Measurements from ENCODE around the gene CDC42BPA.
"Not testable (repeated sequence)": the region's sequence is repeated elsewhere in the genome, so short reads cannot be mapped to it uniquely, and the experiment has no call there.

The CDC42BPA gene

DNA sequence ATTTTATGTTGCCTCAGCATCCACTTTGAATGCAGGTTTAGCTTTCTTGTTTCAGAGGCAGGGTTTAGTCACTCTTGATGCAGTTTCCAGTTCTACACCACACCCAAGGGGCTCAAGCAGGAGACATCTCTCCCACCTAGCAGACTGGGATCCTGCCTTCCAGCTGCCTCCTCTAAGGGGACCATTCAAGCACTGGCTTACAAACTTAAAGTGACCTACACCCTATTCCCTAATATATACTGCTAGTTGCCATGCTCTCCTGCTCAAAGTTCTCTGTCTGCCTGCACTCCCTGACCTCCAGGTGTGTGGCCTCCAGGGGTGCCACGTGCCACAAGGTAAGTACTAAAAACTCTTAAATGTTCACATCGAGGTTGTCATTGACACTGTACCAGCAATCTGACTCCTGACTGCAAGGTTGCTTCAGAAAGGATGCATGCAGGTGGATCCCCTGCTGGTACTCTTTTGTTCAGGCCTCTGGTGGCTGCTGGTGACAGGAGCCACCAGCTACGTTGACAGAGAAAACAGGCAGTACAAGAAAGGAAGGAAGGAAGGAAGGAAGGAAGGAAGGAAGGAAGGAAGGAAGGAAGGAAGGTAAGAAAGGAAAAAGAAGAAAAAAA is 192.3 kb downstream of the CDC42BPA start:
- DNase-seq (ENCODE audit: low spot score) = no peak

DNA sequence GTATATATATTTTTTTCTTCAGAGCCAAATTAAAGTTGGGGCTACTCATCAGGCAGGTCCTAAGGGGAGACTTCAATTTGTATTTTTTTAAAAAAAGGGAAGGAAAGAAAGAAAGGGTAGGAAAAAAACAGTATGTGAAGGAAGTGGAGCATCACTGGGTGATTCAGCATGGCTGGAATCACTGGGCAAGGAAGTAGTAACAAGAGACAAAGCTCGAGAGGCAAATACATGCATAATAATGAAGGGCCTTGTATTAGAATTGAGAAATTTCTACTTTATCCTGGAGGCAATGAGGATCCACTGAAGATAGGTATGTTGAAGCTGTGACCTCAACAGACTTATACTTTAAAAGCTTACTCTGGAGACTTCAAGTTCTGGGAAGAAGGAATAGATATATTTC is 193.8 kb downstream of the CDC42BPA start:
- DNase-seq (ENCODE audit: low spot score) = no peak

DNA sequence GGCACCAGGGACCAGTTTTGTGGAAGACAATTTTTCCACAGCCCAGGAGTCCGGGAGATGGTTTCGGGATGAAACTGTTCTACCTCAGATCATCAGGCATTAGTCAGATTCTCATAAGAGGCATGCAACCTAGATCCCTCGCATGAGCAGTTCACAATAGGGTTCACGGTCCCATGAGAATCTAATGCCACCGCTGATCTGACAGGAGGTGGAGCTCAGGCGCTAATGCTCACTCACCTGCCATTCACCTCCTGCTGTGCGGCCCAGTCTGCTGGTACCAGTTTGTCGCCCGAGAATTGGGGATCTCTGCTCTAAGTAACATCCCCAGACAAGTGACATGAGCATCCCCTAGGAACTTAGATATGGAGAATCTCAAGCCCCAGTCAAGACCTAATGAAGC is 197.5 kb downstream of the CDC42BPA start:
- no peak for DNase-seq (ENCODE audit: low spot score)

DNA sequence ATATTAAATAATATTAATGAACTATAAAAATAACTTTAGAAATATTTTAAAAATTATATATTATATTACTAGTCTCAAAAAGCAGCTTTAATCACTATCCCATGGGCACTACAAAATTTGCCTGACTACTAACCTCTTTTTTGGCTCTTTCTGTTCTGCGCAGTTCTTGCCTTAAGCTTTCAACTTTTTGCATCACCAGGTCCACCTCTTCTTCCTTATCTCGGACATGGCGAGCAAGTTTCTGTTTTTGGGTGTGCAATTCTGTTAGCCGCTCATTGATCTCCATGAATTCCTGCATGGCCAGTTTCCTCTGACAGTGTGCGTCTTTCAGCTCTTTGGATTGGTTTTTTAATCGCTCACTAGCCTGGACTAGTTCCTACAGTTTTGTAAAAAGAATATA is 205.8 kb downstream of the CDC42BPA start:
- DNase-seq (ENCODE audit: low spot score) = no peak

DNA sequence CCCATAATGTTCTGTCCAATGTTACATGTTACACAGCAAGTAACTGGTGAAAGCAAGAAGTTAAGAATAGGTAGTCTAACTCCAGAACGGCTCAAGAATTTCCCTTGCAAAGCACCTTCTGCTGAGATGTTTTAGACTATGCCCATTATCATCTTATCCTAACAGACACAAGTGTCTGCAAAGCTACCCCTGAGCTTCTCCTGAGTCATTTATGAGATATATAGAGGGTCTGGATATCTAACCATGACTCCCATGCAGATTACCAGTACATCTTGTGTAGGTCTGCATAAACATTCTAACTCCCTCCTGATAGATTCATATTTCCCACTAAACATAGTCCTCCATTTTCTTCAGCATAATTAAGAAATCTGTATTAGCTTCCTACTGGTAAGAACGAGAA is 206.5 kb downstream of the CDC42BPA start:
- DNase-seq (ENCODE audit: low spot score) = no peak

DNA sequence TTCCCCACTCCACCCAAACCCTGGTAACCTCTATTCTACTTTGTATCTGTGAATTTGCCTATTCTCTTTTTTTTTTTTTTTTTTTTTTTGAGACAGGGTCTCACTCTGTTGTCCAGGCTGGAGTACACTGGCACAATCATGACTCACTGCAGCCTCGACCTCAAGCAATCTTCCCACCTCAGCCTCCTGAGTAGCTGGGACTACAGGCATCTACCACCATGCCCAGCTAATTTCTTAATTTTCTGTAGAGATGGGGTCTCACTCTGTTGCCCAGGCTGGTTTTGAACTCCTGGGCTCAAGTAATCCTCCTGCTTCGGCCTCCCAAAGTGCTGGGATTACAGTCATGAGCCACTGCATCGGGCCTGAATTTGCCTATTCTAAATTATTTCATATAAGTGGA is 213.0 kb downstream of the CDC42BPA start:
- DNase-seq (ENCODE audit: low spot score) = not testable (repeated sequence)

DNA sequence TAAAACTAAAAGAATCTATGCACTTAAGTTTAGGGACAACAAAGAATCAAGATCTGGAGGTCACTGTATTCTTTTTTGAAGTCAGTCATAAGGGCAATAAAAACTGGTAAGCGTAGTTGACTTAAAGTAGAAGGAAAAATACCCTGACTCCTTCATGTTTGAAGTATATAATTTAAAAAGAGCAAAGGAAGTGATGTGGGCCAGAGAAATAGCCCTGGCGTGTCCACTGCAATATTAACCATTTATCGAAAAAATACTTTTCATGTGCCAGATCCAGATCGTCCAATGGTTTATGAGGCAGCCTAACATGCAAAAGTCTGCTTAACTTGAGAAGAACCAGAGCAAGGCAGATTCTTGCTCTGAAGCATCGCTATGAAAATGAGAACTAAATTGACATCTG is 216.2 kb downstream of the CDC42BPA start:
- DNase-seq (ENCODE audit: low spot score) = no peak

DNA sequence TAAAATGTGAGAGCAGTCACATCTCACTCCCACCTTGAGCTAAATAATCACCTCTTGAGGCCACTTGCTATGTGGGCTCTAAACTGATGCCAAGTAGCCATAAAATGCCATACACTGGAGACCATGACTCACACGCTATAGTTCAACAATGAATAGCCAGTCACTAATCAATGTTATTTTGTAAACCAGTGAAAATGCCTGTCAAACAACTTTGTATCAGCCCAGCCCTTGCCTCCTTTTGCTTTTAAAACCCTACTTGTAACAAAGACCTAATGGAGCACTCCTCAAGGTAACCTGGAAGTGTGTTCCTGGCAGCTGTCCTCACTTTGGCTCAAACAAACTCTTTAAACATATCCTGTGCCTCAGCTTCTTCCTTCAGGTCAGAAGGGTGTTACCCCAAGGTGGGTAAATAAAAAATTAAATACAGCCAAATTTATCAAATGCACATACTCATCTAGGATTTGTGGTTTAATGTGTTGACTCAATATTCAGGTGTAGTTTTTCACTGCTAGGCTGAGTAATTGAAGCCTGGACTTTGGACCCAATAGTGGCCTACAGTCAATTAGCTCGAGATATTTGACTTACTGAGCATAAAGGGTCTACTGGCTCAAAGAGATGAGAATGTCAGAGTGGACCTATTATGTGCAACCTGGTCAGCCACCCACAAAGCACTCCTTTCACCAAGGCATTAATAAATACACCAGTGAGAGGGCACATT is 223.9 kb downstream of the CDC42BPA start:
- DNase-seq (ENCODE audit: low spot score) = no peak

DNA sequence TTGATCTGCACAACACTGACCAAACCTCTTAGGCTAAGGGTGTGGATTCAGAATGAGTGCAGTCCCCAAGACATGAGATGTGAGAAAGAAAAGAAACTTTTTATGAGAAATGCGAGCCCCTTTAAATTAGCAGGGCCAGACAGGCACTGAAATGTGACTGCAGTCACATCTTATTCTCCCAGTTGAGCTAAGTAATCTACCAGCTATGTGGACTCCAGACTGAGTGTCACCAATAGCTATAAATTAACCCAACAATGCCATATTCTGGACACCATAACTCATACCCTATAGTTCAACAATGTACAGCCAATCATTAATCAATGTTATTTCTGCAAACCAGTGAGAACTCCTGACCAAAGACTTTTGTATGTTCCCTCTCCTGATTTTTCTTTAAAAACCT is 225.0 kb downstream of the CDC42BPA start:
- no peak for DNase-seq (ENCODE audit: low spot score)

DNA sequence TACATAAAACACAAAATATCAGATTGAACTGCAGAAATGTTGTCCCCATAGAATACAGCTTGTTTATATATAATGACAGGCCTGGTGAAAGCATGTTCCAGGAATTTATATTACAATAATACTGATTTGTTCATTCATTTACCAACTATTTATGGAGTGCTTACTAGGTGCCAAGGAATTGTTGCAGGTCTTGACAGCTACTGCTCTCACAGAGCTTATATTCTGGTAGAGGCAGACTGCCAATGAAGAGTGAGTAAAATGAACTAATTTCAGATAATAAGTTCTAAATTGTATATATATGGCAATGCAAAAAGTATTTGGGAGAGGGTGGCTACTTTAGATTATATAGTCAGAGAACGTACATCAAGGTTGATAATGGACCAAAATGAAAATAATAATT is 226.2 kb downstream of the CDC42BPA start:
- DNase-seq (ENCODE audit: low spot score) = no peak

DNA sequence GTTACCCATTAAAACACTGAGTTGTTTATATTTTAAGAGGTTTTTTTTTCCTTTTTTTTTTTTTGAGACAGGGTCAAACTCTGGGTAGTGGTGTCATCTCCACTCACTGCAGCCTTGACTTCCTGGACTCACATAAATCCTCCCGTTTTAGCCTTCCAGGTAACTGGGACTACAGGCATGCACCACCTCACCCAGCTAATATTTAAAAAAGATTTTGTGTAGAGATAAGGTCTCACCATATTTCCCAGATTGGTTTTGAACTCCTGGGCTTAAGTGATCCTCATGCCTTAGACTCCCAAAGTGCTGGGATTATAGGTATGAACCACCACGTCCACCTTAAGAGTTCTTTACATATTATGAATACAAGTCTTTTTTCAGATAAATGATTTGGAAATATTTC is 231.7 kb downstream of the CDC42BPA start:
- no peak for DNase-seq (ENCODE audit: low spot score)

DNA sequence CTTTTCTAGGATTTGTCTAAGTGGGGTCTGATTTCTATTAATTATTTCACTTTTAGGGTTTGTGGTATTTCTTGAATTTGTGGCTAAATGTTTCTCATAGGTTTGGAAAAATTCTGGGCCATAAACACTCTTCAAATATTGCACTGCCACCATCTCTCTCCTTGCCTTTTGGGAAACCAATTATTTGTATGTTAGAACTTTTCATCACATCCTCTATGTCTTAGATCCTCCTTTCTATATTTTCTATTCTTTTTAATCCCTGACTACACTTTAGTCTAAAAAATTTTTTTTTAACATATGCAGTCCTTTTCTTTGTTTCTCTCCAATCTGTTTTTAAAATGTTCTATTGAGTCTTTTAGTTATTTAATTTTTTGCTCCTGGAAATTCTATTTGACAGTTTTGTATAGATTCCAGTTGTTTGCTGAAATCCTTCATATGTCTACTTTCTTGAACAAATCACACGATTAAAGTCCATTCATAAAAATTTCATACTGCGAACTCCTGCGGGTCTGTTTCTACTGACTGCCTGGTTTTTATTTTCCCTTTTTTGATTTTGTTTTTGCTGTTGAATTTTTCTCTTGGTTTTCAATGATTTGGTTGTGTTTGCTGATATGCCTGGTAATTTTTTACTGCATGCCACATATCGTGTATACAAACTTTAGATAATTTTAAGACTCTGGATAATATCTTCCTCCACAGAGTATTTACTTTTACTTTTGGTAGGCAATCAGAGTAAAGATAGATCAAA is 235.1 kb downstream of the CDC42BPA start:
- no peak for DNase-seq (ENCODE audit: low spot score)

DNA sequence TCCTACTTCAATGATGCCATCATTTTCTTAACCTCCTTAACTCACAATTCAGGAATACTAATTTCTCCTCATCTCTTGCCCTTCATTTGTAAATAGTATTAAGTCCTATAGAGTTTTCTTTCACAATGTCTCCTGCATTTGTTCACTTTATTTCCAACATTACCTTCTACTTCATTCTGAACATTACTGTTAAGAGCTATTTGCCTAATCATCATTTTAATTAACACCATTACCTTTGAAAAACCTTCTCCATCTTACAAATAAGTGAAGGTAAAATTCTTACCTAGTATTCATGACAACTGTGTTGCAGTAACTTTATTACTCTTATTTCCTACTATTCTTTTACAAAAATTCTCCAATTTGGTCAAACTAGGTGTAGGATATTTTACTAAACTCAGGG is 240.5 kb downstream of the CDC42BPA start:
- DNase-seq (ENCODE audit: low spot score) = no peak

DNA sequence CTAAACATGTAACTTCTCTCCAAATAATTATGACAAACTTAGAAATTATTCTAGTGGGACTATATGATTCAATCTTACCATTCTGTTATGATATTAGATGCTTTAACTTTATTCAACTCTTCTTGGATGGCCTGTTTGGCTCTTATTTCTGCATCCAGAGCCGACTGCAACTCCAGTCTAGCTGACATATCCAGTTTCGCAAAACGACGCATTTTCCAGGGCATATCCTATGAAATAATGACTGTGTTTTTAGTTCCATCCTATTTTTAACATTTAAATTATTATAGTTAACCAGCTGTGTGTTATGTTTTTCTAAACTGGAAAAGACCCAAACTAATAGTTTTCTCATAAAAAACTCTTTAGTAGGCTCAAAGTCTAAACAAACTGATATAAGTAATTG is 244.5 kb downstream of the CDC42BPA start:
- no peak for DNase-seq (ENCODE audit: low spot score)

DNA sequence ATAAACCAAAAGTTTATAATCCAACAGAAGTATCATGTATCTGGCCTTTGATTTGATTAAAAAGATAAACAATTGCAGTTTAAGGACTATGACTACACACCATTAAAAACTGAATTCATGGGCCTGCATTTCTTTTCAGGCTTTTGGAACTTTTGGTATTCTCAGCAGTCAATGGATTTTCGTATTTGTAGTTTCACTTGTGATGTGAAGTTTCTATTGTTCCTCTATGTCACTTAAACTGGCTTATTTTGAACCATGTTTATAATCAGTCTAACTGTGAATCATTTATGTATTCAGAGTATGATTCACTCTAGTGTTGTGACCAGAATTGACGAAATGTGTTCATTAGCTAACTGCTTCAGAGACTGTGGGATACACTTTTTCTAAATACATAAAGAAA is 245.3 kb downstream of the CDC42BPA start:
- DNase-seq (ENCODE audit: low spot score) = no peak

DNA sequence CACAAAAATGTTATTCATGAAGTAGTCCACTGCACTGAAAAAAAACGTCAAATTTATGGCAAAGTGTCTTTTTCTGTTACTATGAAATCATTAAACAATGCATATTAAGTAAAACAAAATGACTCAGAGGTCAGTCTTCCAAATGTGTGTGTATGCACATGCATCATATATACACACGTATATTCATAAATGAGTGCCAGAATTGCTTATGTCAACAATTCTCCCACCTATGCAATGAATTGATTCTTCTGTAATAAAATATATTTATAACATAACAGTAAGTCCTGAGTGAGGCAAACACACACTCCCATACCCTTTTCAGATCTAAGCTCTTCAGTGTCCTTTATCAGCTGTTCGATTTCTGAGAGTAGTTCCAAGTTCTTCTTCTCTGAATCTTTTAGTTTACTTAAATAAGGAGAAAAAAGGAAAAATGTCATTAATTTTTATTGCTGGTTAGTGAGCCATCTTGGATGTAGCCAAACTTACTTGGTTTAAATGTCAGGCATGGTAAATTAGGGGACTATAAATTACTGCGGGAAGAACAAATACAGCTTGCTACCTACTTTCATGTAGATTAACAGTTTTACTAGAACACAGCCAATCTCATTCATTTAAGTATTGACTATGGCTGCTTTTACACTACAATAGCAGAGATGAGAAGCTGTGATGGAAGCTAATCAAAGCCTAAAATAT is 246.3 kb downstream of the CDC42BPA start:
- DNase-seq (ENCODE audit: low spot score) = no peak

DNA sequence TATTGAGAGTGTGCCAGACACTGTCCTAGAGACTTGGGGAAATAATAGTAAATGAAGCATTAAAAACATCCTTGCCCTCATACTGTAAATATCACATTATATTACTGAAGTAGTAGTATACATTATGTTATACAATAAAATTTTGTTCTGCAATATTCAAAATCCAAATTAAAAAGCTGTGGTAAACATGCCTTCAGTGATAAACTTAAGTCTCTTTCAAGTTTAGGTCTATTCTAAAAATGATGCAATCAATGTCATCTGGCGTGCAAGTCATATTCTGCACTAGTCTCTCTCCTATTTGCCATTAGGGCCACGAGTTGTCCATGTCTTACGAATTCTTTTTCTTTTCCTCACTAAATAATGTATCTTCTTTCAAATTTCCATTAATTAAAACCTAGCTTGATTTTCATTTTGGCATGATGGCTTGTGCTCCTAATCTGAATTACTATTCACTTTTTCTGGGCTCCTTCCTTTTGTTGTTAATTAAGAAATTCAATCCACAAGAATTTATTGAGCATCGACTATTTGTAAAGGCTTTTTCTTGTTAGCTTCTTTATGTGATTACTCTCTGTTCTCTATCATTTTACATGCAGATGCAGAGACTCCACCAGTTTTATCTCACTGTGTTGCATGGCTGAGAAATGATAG is 247.5 kb downstream of the CDC42BPA start:
- DNase-seq (ENCODE audit: low spot score) = no peak

DNA sequence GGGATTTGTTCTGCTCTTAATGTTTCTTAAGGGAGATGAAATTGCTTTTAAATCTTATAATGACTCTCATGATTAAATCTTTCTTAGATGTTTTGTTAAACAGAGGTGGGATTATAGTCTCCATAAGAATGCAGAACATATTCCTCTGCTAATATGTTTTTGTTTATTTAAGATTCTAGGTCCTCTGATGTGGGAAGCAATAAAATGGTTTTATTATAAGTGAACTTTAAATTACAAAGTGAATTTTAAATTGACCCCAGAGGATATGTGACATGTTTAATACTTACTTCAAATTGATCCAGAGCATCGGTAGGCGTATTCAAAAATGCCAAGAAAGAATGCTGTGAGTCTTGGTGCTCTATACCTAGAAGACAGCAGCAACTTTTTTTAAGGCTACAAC is 248.8 kb downstream of the CDC42BPA start:
- no peak for DNase-seq (ENCODE audit: low spot score)

DNA sequence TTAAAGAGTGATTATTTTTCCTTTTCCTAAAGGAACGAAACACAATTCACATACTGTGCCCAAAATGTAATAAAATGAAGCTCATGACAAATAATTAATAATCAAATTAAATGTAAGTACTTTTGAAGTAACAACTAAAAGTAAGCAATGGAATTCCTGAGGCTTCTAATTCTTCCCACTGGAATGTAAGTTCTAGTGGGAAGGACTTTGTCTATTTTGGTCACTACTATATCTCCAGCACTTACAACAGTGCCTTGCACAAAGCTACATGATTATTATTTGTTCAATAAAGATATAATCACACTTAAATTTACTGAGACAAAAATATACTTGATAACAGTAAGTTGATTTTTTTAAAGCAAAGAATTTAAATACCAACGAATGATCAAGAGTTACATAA is 249.4 kb downstream of the CDC42BPA start:
- DNase-seq (ENCODE audit: low spot score) = no peak

DNA sequence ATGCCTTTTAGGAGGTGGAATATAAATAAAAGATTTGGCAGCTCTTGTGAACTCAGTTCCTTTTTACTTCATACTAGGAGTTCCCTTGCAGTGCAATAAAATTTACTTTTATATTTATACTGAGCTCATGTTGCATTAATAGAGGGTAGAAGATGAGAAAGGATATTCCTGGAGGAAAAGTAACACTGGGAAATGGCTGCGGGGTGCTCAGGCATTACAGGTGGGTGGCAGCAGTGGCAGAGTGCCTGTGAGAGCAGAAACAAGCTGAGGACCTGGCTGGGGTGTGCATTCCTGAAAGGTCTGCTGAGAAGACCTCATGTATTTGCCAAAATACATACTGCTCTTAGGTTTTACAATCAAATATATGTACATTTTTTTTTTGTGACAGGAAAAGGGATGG is 251.3 kb downstream of the CDC42BPA start:
- peak; percentile 2 for DNase-seq (ENCODE audit: low spot score)

DNA sequence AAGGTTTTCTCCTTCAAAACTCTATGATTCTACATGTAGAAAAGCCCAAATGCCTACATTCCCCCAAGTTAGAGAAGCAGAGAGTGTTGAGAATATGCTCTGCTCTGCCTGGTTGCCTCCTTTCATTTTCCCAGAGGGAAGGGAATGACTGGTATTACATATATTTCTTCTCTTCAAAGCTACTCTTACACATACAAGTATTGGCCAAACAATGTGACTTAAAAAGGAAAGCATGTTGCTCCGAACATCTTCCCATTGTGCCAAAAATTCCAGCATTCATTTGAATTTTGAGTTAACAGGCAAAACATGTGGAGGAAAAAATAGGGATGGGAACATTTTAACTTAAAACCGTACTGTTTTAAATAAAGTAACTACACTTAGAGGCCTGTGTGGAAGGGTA is 253.0 kb downstream of the CDC42BPA start:
- no peak for DNase-seq (ENCODE audit: low spot score)

DNA sequence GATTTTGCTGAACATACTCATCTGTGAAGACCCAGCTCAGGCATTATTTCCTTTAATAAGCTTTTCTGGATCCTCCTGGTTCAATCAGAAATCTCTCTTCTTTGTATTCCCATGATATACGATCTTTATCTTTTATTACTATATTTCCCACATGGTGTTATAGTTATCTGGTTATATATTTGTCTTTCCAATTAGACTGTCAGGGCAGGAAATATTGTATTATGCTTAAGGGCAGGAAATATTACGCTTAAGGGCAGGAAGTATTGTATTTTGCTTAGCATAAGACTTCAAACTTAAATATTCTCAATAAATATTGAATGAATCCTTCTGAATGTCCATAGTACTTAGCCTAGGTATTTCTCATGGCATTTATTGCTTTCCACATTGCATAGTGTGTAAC is 256.0 kb downstream of the CDC42BPA start:
- DNase-seq (ENCODE audit: low spot score) = no peak
